SK-N-SH treated with all-trans-retinoic acid at 6 μM for 48 hours (cell line): ENCODE data around the gene TRAPPC10.

Experiments used
- TF ChIP-seq, protein P1 (sequence below): fragments of 250-450 bp; sonication (Bioruptor Pico); IDR thresholded peaks from 2 replicates; pipeline ENCODE4 v1.5.1; 2020; ENCODE audit warnings: low read depth, mild to moderate bottlenecking, moderate library complexity
- TF ChIP-seq, protein P2 (sequence below): fragments of 250-450 bp; sonication (Bioruptor Pico); IDR thresholded peaks from 2 replicates; pipeline ENCODE4 v1.8.0; 2020; ENCODE audit warnings: mild to moderate bottlenecking, moderate library complexity, borderline replicate concordance

DNA sequence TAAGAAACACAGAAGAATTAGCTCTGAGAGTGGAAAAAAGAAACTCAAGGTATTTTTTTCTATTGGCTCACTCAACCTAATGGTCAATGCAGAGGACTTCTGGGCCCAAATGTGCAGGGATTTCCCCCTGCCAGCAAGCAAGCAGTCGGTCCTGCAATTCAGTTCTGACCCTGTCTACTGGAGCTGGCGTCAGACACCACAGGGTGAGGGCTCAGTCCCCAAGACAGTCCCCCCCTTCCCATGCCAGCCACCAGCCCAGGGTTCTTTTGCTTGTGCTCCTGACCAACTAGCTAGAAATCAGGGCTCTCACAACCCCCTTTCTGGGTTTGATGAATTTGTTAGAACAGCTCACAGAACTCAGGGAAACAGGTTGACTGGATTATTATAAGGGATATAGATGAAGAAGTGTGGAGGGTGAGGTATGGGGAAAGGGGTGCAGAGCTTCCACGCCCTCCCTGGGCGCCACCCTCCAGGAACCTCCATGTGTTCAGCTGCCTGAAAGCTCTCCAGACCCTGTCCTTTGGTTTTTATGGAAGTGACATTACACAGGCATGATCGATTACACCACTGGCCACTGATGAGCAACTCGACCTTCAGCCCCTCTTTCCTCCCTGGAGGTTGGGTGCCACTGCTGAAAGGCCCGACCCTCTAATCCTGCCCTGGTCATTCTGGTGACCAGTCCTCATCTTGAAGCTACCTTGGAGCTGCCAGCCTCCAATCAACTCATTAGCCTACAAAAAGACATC, 72.6 kb downstream of the TRAPPC10 start:
- TF ChIP-seq, protein P1, sequence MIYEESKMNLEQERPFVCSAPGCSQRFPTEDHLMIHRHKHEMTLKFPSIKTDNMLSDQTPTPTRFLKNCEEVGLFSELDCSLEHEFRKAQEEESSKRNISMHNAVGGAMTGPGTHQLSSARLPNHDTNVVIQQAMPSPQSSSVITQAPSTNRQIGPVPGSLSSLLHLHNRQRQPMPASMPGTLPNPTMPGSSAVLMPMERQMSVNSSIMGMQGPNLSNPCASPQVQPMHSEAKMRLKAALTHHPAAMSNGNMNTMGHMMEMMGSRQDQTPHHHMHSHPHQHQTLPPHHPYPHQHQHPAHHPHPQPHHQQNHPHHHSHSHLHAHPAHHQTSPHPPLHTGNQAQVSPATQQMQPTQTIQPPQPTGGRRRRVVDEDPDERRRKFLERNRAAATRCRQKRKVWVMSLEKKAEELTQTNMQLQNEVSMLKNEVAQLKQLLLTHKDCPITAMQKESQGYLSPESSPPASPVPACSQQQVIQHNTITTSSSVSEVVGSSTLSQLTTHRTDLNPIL: no peak
- TF ChIP-seq, protein P2, sequence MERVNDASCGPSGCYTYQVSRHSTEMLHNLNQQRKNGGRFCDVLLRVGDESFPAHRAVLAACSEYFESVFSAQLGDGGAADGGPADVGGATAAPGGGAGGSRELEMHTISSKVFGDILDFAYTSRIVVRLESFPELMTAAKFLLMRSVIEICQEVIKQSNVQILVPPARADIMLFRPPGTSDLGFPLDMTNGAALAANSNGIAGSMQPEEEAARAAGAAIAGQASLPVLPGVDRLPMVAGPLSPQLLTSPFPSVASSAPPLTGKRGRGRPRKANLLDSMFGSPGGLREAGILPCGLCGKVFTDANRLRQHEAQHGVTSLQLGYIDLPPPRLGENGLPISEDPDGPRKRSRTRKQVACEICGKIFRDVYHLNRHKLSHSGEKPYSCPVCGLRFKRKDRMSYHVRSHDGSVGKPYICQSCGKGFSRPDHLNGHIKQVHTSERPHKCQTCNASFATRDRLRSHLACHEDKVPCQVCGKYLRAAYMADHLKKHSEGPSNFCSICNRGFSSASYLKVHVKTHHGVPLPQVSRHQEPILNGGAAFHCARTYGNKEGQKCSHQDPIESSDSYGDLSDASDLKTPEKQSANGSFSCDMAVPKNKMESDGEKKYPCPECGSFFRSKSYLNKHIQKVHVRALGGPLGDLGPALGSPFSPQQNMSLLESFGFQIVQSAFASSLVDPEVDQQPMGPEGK: no peak
